K562 (cell line): ENCODE results near the gene NUFIP1. TPM values are rescaled to one million over a fixed set of nuclear protein-coding genes. Genes with fewer than 3 reads are reported as not detected.
A peak's percentile ranks its signal among the peaks of the same experiment; 100 is the strongest.

Experiments
- ATAC-seq: fragments of 200-7000 bp; cut with Tn5 transposase; 3 replicates; pipeline ENCODE4 v1.9.1; 2020; ENCODE audit warnings: moderate library complexity
- BruUV-seq: library from RNA; stranded (reverse); fragments of 400-500 nt; replicated peaks from 2 replicates; lab custom pipeline; 2021; lab: Mats Ljungman, UMichigan
- CTCF ChIA-PET: fragments of 300-600 bp; formaldehyde crosslinking; extraction: SDS; loops from one replicate; lab custom pipeline; 2021; ENCODE audit warnings: low intra/inter-chr PET ratio; lab: Yijun Ruan, JAX
- POLR2A ChIA-PET: fragments of 300-600, 350-650 bp; sonication (Branson Sonifier 250); formaldehyde crosslinking; extraction: SDS; loops from one replicate; lab custom pipeline; 2021; ENCODE audit warnings: antibody characterized with exemption, inconsistent platforms; lab: Yijun Ruan, JAX
- DNase-seq, 4 experiments: peaks; one replicate each; pipeline versions ENCODE4 v3.0.0 to v3.0.0-alpha.2; 2011 to 2018; ENCODE audit warnings: low spot score in 3 of 4, mixed read lengths in 3 of 4; ENCODE audit errors: extremely low read depth in 1 of 4
- FAIRE-seq: peaks from 2 replicates; lab custom pipeline; 2011; peaks lifted over from hg19 to GRCh38; lab: Jason Lieb, UNC
- H2AFZ ChIP-seq: 2 replicates; pipeline ENCODE4 v1.6.0; 2011; ENCODE audit warnings: low read depth, low read length, control low read depth, inconsistent platforms
- H3K27ac ChIP-seq: fragments of 200-600 bp; 3 replicates; pipeline ENCODE4 v1.8.0; 2011; ENCODE audit warnings: low read depth, mild to moderate bottlenecking, control low read depth, inconsistent platforms, low read length, moderate library complexity, mixed read lengths; ENCODE audit errors: extremely low read depth
- H3K27me3 ChIP-seq, 2 experiments: fragments of 300-600 bp in 1 of 2; 2 replicates in 1 of 2; 3 replicates in 1 of 2; pipeline versions ENCODE4 v1.6.0 to v1.8.0; 2011; ENCODE audit warnings: inconsistent platforms in 2 of 2, low read length in 2 of 2, mild to moderate bottlenecking in 1 of 2, mixed read lengths in 1 of 2, moderate library complexity in 1 of 2; ENCODE audit not compliant: control insufficient read depth in 2 of 2, insufficient read depth in 2 of 2
- H3K36me3 ChIP-seq: fragments of 300-600 bp; 3 replicates; pipeline ENCODE4 v1.8.0; 2011; ENCODE audit warnings: mild to moderate bottlenecking, low read length, inconsistent platforms; ENCODE audit not compliant: control insufficient read depth, insufficient read depth
- H3K4me1 ChIP-seq, 2 experiments: fragments of 200-600 bp in 1 of 2; replicated peaks in 1 of 2; 2 replicates in 1 of 2; 3 replicates in 1 of 2; pipeline versions ENCODE4 v1.5.1 to v1.8.0; 2011; ENCODE audit warnings: inconsistent platforms in 2 of 2, low read length in 2 of 2, mild to moderate bottlenecking in 1 of 2, mixed read lengths in 1 of 2, moderate library complexity in 1 of 2; ENCODE audit not compliant: control insufficient read depth in 2 of 2, insufficient read depth in 2 of 2
- H3K4me2 ChIP-seq: 2 replicates; pipeline ENCODE4 v1.6.1; 2011; ENCODE audit warnings: low read length, control low read depth, inconsistent platforms, mixed read lengths; ENCODE audit not compliant: insufficient read depth
- H3K4me3 ChIP-seq: fragments of 200-600 bp; sonication (generic), shearing (Covaris generic); 2 replicates; pipeline ENCODE4 v1.5.1; 2016; ENCODE audit warnings: control low read depth, inconsistent platforms
- H3K79me2 ChIP-seq: fragments of 200-600 bp; 3 replicates; pipeline ENCODE4 v1.8.0; 2011; ENCODE audit warnings: low read length, inconsistent platforms; ENCODE audit not compliant: control insufficient read depth, insufficient read depth
- H3K9ac ChIP-seq, 2 experiments: 2 replicates each; pipeline versions ENCODE4 v1.6.0 to v1.6.1; 2011; ENCODE audit warnings: low read depth in 2 of 2, low read length in 2 of 2, control low read depth in 1 of 2, inconsistent platforms in 1 of 2, mild to moderate bottlenecking in 1 of 2, mixed read lengths in 1 of 2; ENCODE audit not compliant: insufficient read depth in 1 of 2
- H3K9me1 ChIP-seq: one replicate; pipeline ENCODE4 v1.6.0; 2011; ENCODE audit warnings: inconsistent platforms, mild to moderate bottlenecking, low read length, moderate library complexity; ENCODE audit not compliant: control insufficient read depth, insufficient read depth
- H3K9me3 ChIP-seq: replicated peaks from 2 replicates; pipeline ENCODE4 v1.5.1; 2011; ENCODE audit warnings: low read depth, low read length, inconsistent platforms; ENCODE audit not compliant: control insufficient read depth, insufficient read depth
- H4K20me1 ChIP-seq: replicated peaks from 2 replicates; pipeline ENCODE4 v1.6.1; 2011; ENCODE audit warnings: low read length, inconsistent platforms, mixed read lengths; ENCODE audit not compliant: control insufficient read depth, insufficient read depth
- CTCF ChIP-seq, 3 experiments: IDR thresholded peaks in 2 of 3; conservative IDR thresholded peaks in 1 of 3; 2 replicates each; pipeline ENCODE4 v1.5.1; 2011 to 2012; ENCODE audit warnings: low read length in 3 of 3, mild to moderate bottlenecking in 3 of 3, control low read depth in 2 of 3, improper control_type of control experiment in 1 of 3, inconsistent platforms in 1 of 3, low read depth in 1 of 3, mixed read lengths in 1 of 3, moderate library complexity in 1 of 3; ENCODE audit not compliant: insufficient read depth in 2 of 3
- DEAF1 ChIP-seq: fragments of 450-650 bp; formaldehyde crosslinking; IDR thresholded peaks from 2 replicates; pipeline ENCODE4 v1.4.0; 2020; ENCODE audit warnings: mild to moderate bottlenecking, moderate library complexity
- FOXK1 ChIP-seq: sonication (generic); formaldehyde crosslinking; IDR thresholded peaks from 2 replicates; pipeline ENCODE4 v1.8.0; 2022; ENCODE audit warnings: missing genetic modification reagents, mild to moderate bottlenecking, borderline replicate concordance
- PURB ChIP-seq: sonication (generic); formaldehyde crosslinking; IDR thresholded peaks from 2 replicates; pipeline ENCODE4 v1.9.0; 2021; ENCODE audit warnings: low read depth, mild to moderate bottlenecking, missing genetic modification reagents
- RAD21 ChIP-seq, 2 experiments: fragments of 250-450 bp in 1 of 2; fragments of 450-650 bp in 1 of 2; sonication (Bioruptor Pico) in 1 of 2; formaldehyde crosslinking in 1 of 2; IDR thresholded peaks in 1 of 2; conservative IDR thresholded peaks in 1 of 2; 2 replicates each; pipeline versions ENCODE4 v1.4.0 to v1.8.0; 2020 to 2022; ENCODE audit warnings: mild to moderate bottlenecking in 2 of 2, moderate library complexity in 1 of 2
- SREBF1 ChIP-seq: fragments of 150-350 bp; IDR thresholded peaks from 2 replicates; pipeline ENCODE4 v1.6.1; 2014; ENCODE audit warnings: antibody characterized with exemption, low read depth, low read length, borderline replicate concordance
- WGBS: fragments of 100-300 bp; shearing (Covaris generic); methylation state at CpG from one replicate; pipeline ENCODE4 v1.1.6; 2016; ENCODE audit warnings: low coverage, mixed read lengths; ENCODE audit not compliant: insufficient coverage; ENCODE audit errors: missing lambda C conversion rate; 5-methylcytosine and 5-hydroxymethylcytosine counted together
- in situ Hi-C: fragments of 300-500 bp; cut with MboI; formaldehyde crosslinking; loops from 4 replicates; pipeline ENCODE4 v1.15.0; 2018; ENCODE audit warnings: inconsistent platforms, mixed read lengths
- intact Hi-C: fragments of 100-400 bp; cut with micrococcal nuclease; formaldehyde crosslinking; loops from 2 replicates; pipeline ENCODE4 v1.14.2; 2022
- polyA plus RNA-seq, 8 experiments: library from polyadenylated mRNA; depleted of rRNA in 4 of 8; stranded (reverse) in 5 of 8; unstranded in 3 of 8; fragments of >200 nt; fragmentation: Nextera tagmentation in 2 of 8; fragmentation: Illumina TruSeq in 1 of 8; extraction: Ambion mirVana in 2 of 8; extraction: Trizol in 1 of 8; gene quantifications; 2 replicates each; pipeline versions ENCODE4 v1.2.1 to v1.2.3, GENCODE V29; 2011 to 2014; ENCODE audit warnings: inconsistent platforms in 1 of 8, missing spikeins in 1 of 8
- total RNA-seq, 7 experiments: library from RNA; depleted of rRNA in 6 of 7; stranded (reverse); fragments of >200 nt in 6 of 7; fragmentation: Illumina TruSeq in 2 of 7; extraction: Trizol in 2 of 7; gene quantifications; 2 replicates each; pipeline versions ENCODE4 v1.2.1 to v1.2.3, GENCODE V29; 2011 to 2021; ENCODE audit warnings: low replicate concordance in 1 of 7

The NUFIP1 gene
- total and polyA plus RNA-seq, 9 of the 15 experiments (the other 6 are each of a cell fraction or from before 2014, with no cell fraction given) = 2.6 to 9.7 (median 4.1) TPM

GRCh38 chr13:44969551-44970484 is 19.5 kb downstream of the NUFIP1 start:
- no peak overlapping the region for H3K4me3 ChIP-seq
- H3K9ac ChIP-seq = no peak overlapping the region
- intact Hi-C loops (loop anchor here (1.0 kb wide), 1 partner anchor 487 kb away; no protein-coding TSS in a partner anchor), in situ Hi-C loops (loop anchor here (10.0 kb wide), 1 partner anchor 485 kb away; no protein-coding TSS in a partner anchor)
- H2AFZ ChIP-seq = no peak overlapping the region
- no peaks in the 10 kb centered on the region for H4K20me1 ChIP-seq
- DNase-seq (peak in 2 of 4 experiments; percentile 14 to 28), FAIRE-seq (no peak), ATAC-seq (peak; percentile 64; the same call in 1 of the 3 replicates)
- peaks cover 0 to 3% of the 10 kb centered on the region in 2 experiments; a peak in 1 of 5 replicates for H3K4me1 ChIP-seq
- no peak overlapping the region for H3K4me2 ChIP-seq
- ChIA-PET POLR2A (no interaction called here), CTCF (interaction anchor here (0.6 to 1.8 kb wide), 3 partner anchors 341 to 1064 kb away, joined by 5 to 18 read pairs (median 9); no protein-coding TSS in a partner anchor)
- H3K27me3 ChIP-seq = no peaks in the 10 kb centered on the region
- H3K36me3 ChIP-seq = peaks cover 62% of the 10 kb centered on the region
- no peaks in the 10 kb centered on the region for H3K9me3 ChIP-seq
- H3K79me2 ChIP-seq = no peaks in the 10 kb centered on the region
- no TSS peak for BruUV-seq
- WGBS = 56% methylated on average over 4 of the region's 4 CpGs
- H3K9me1 ChIP-seq = peaks cover 3% of the 10 kb centered on the region
- H3K27ac ChIP-seq = no peak overlapping the region
- TF ChIP-seq SREBF1 = no peak
- no peak for TF ChIP-seq PURB (CRISPR knock-in tag)
- peak; percentile 62 to 72 for TF ChIP-seq RAD21 (CRISPR knock-in tag; conservative IDR thresholded peaks at IDR 0.05 in 1 of 2, IDR thresholded peaks at IDR 0.05 in 1 of 2)
- TF ChIP-seq FOXK1 (CRISPR knock-in tag) = no peak
- peak; percentile 19; the same call in 1 of the 2 replicates for TF ChIP-seq DEAF1 (CRISPR knock-in tag)
- peak; percentile 28 to 68 (median 48); a peak in 4 of 6 replicates for TF ChIP-seq CTCF (IDR thresholded peaks at IDR 0.05 in 2 of 3, conservative IDR thresholded peaks at IDR 0.05 in 1 of 3; ENCODE audit: insufficient read depth in 2 of 3, low read depth in 1 of 3, low read length in 3 of 3)
